Activated T-cell treated with anti-CD3 and anti-CD28 coated beads, Interleukin-2, amount 50 U/mL, for 4 hours (primary cell): ENCODE data around the gene ZBTB12. TPM values are rescaled to one million over a fixed set of nuclear protein-coding genes. Genes with fewer than 3 reads are reported as not detected.
"Not testable (repeated sequence)": the region's sequence is repeated elsewhere in the genome, so short reads cannot be mapped to it uniquely, and the experiment has no call there.

Experiments
- ATAC-seq, 2 donors: fragments of 200-7000 bp; cut with Tn5 transposase; one replicate each; pipeline ENCODE4 v1.10.0; 2021
- DNase-seq: peaks from one replicate; pipeline ENCODE4 v3.0.0-alpha.2; 2020
- H3K27me3 Mint-ChIP-seq: one replicate; pipeline ENCODE4 v1.8.0; 2021; ENCODE audit warnings: low read depth, mixed read lengths
- H3K36me3 Mint-ChIP-seq: one replicate; pipeline ENCODE4 v1.8.0; 2022; ENCODE audit warnings: mixed read lengths; ENCODE audit not compliant: insufficient read depth
- H3K4me1 Mint-ChIP-seq: one replicate; pipeline ENCODE4 v1.8.0; 2021; ENCODE audit warnings: low read depth, mixed read lengths
- H3K4me3 Mint-ChIP-seq: one replicate; pipeline ENCODE4 v1.8.0; 2021; ENCODE audit warnings: mild to moderate bottlenecking, moderate library complexity, mixed read lengths
- H3K9me3 Mint-ChIP-seq: one replicate; pipeline ENCODE4 v1.8.0; 2021; ENCODE audit warnings: mixed read lengths
- total RNA-seq, 3 donors: library from RNA; stranded (reverse); gene quantifications; one replicate each; pipeline ENCODE4 v1.2.1, GENCODE V29; 2021

Gene ZBTB12
- total RNA-seq, 3 donors from 2014 or later: 3.5 to 6.1 (median 5.4) TPM

DNA sequence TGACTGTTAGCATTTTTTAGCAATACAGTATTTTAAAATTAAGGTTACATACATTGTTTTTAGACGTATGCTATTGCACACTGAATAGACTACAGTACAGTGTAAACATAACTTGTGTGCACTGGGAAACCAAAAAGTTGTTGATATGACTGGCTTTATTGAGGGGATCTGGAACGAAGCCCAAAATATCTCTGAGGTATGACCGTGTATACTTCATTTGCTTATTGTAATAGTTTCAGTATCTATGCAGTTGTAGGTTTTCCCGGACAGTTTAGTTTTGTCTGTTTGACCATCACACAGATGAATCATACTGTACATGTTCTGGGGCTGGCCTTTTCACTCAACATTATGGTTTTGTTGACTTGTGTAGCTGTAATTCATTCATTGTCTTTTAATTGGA is 6.9 kb upstream of the ZBTB12 start:
- H3K9me3 Mint-ChIP-seq: no peaks in the 10 kb centered on the region
- DNase-seq (no peak), ATAC-seq (peak; percentile 51 to 54)
- H3K36me3 Mint-ChIP-seq: no peaks in the 10 kb centered on the region
- H3K4me3 Mint-ChIP-seq: no peak overlapping the region
- H3K27me3 Mint-ChIP-seq: peaks cover 11% of the 10 kb centered on the region
- peaks cover 7% of the 10 kb centered on the region for H3K4me1 Mint-ChIP-seq

DNA sequence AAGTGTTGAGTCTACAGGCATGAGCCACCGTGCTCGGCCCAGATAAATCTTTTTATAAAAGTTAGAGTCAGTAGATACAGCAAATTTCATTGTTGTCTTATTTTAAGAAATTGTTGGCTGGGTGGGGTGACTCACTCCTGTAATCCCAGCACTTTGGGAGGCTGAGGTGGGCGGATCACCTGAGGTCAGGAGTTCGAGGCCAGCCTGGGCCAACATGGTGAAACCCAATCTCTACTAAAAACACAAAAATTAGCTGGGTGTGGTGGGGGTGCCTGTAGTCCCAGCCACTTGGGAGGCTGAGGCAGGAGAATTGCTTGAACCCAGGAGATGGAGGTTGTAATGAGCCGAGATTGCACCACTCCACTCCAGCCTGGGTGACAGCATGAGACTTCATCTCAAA is 6.4 kb upstream of the ZBTB12 start:
- DNase-seq, ATAC-seq, H3K9me3 Mint-ChIP-seq, H3K4me1 Mint-ChIP-seq, H3K4me3 Mint-ChIP-seq, H3K36me3 Mint-ChIP-seq: not testable (repeated sequence)
- peaks cover 11% of the 10 kb centered on the region for H3K27me3 Mint-ChIP-seq

DNA sequence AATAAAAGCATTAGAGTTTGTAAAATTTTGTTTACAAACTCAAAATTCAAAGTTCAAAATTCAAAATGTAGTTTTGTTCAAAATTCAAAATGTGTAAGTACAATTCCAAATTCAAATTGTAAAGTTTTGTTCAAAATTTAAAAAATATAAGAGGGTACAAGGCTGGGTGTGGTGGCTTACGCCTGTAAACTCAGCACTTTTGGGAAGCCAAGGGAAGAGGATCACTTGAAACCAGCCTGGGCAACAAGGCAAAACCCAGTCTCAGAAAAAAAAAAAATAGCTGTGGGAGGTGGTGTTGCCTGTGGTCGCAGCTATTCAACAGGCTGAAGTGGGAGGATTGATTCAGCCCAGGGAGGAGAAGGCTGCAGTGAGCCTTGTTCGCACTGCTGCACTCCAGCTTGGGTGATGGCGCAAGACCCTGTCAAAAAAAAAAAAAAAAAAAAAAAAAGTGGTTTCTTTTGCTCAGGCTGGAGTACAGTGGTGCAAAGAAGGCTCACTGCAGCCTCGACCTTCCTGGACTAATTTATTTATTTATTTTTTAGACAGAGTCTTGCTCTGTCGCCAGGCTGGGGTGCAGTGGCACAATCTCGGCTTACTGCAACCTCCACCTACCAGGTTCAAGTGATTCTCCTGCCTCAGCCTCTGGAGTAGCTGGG is 5.4 kb upstream of the ZBTB12 start:
- H3K4me3 Mint-ChIP-seq: no peak overlapping the region
- DNase-seq (no peak), ATAC-seq (peak; percentile 25 to 44)
- H3K27me3 Mint-ChIP-seq: peaks cover 10% of the 10 kb centered on the region
- H3K36me3 Mint-ChIP-seq: no peaks in the 10 kb centered on the region
- no peaks in the 10 kb centered on the region for H3K9me3 Mint-ChIP-seq
- H3K4me1 Mint-ChIP-seq: peaks cover 15% of the 10 kb centered on the region

DNA sequence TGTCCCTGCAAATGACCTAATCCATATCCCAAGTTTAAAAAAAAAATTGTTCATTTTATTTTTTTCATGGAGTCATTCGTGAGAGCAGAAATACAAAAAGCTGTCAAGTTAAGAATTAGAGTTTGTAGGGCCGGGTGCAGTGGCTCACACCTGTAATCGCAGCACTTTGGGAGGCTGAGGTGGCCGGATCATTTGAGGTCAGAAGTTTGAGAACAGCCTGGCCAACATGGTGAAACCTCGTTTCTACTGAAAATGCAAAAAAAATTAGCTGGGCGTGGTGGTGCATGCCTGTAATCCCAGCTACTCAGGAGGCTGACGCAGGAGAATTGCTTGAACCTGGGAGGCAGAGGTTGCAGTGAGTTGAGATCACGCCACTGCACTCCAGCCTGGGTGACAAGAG is 4.8 kb upstream of the ZBTB12 start:
- not testable (repeated sequence) for H3K4me3 Mint-ChIP-seq, DNase-seq, ATAC-seq, H3K27me3 Mint-ChIP-seq, H3K9me3 Mint-ChIP-seq, H3K36me3 Mint-ChIP-seq
- H3K4me1 Mint-ChIP-seq: peaks cover 15% of the 10 kb centered on the region

DNA sequence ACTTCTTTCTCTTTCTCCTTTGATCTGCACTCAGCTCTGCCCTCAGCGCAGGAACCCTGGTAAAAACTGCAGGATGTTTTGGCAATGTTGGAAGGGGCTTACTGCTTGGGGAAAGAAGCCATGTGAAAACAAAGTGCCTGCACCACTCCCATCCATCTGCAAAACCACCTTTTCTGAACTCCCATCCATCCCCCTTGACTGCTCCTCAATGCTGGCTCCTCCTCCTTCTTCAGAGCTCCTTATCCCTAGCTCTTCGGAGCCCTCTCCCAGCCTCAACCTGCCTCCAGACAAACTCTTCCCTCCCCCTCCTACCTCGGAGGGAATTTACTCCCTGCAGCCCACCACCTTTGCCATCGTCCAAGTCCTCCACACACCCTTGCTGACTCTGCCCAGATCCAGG is 4.2 kb upstream of the ZBTB12 start:
- Mint-ChIP-seq H3K4me1 (peaks cover 13% of the 10 kb centered on the region), H3K4me3 (no peak overlapping the region), H3K9me3 (no peaks in the 10 kb centered on the region), H3K27me3 (peaks cover 9% of the 10 kb centered on the region), H3K36me3 (no peaks in the 10 kb centered on the region)
- DNase-seq (no peak), ATAC-seq (no peak)

DNA sequence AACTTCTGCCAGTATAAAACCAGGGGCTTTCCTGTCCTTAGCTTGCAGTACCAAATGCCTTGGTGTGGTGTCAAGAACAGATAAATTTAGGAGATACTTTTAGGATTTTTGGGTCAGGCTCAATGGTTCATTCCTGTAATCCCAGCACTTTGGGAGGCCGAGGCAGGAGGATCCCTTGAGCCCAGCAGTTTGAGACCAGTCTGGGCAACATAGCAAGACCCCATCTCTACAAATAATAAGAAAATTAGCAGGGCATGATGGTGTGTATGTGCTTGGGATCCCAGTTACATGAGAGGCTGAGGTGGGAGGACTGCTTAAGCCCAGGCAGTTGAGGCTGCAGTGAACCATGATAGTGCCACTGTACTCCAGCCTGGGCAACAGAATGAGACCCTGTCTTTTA is 3.2 kb upstream of the ZBTB12 start:
- DNase-seq (no peak), ATAC-seq (no peak)
- H3K4me3 Mint-ChIP-seq: no peak overlapping the region
- H3K9me3 Mint-ChIP-seq: no peaks in the 10 kb centered on the region
- peaks cover 9% of the 10 kb centered on the region for H3K4me1 Mint-ChIP-seq
- no peaks in the 10 kb centered on the region for H3K36me3 Mint-ChIP-seq
- peaks cover 9% of the 10 kb centered on the region for H3K27me3 Mint-ChIP-seq

DNA sequence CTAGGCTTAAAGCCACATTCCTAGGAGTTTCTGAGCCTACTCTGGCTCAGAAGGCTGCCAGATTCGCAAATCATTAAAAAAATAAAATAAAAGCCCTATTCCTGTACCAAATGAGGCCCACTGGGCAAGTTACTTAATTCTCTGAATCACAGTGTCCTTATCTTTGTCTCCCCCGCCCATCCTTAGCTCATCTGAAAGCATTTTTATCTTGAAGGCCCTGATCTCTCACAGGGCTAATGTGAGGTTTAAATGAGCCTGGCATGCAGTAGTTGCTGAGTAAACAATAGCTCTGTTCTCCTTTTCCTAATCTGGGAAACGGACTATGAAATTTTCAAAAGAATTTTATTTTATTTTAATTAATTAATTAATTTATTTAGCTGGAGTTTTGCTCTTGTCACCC is 2.1 kb upstream of the ZBTB12 start:
- DNase-seq (no peak), ATAC-seq (no peak)
- Mint-ChIP-seq H3K4me1 (peaks cover 17% of the 10 kb centered on the region), H3K4me3 (no peak overlapping the region), H3K9me3 (no peaks in the 10 kb centered on the region), H3K36me3 (no peaks in the 10 kb centered on the region), H3K27me3 (peaks cover 9% of the 10 kb centered on the region)

DNA sequence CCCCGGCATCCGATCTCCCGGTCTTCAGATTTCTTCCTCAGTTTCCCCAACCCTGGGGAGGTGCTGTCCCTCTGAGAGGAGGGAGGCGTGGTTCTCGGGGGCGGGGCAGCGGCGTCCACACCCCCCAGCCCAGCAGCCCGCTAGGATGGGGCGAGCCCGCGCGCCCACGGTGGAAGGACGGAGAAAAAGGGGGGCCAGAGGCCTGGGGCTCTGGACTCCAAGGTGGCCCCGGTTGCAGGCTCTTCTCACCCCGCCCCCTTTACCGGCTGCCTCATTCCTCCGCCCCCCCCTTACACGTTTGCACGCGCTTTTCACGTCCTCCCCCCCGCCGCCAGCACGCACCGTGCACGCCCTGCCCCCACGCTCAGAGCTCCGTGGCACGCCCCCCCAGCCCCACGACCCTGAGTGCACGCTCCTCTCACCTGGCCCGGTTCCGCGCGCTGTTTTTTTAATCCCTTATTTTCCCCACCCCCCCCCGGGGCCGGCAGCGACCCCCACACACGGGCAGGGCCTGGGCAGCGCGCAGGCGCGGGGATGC is 402 bp downstream of the ZBTB12 start:
- Mint-ChIP-seq H3K9me3 (no peaks in the 10 kb centered on the region), H3K36me3 (no peaks in the 10 kb centered on the region), H3K27me3 (peaks cover 4% of the 10 kb centered on the region), H3K4me1 (peaks cover 28% of the 10 kb centered on the region), H3K4me3 (peak overlapping the region; percentile 56)
- peak; percentile 25 to 31 for ATAC-seq
- peak; percentile 71 for DNase-seq

DNA sequence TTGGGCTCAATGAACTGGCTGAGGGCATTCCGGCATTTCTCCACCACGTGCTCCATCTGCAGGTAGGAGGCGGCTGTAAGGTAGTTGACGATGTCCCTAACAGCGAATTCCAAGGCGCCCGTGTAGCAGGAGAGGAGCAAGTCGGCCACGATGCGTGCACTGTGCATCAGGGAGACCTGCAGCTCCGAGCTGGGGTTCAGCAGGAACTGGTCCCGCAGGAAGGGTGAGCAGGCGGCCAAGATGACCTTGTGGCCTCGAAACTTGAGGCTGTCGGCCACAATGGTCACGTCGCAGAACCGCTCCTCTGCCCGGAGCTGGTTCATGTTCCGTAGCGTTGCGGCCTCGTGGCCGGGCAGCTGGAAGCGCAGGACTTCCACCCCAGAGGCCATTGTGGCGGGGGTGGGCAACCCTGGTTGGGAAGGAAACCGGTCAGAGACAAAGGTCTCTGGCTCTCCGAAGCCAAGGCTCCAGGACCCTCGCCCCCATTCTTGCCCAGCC is 920 bp downstream of the ZBTB12 start:
- no peak for ATAC-seq
- Mint-ChIP-seq H3K9me3 (no peaks in the 10 kb centered on the region), H3K27me3 (no peaks in the 10 kb centered on the region), H3K36me3 (no peaks in the 10 kb centered on the region), H3K4me1 (peaks cover 32% of the 10 kb centered on the region), H3K4me3 (peak overlapping the region; percentile 56)
- DNase-seq: no peak

DNA sequence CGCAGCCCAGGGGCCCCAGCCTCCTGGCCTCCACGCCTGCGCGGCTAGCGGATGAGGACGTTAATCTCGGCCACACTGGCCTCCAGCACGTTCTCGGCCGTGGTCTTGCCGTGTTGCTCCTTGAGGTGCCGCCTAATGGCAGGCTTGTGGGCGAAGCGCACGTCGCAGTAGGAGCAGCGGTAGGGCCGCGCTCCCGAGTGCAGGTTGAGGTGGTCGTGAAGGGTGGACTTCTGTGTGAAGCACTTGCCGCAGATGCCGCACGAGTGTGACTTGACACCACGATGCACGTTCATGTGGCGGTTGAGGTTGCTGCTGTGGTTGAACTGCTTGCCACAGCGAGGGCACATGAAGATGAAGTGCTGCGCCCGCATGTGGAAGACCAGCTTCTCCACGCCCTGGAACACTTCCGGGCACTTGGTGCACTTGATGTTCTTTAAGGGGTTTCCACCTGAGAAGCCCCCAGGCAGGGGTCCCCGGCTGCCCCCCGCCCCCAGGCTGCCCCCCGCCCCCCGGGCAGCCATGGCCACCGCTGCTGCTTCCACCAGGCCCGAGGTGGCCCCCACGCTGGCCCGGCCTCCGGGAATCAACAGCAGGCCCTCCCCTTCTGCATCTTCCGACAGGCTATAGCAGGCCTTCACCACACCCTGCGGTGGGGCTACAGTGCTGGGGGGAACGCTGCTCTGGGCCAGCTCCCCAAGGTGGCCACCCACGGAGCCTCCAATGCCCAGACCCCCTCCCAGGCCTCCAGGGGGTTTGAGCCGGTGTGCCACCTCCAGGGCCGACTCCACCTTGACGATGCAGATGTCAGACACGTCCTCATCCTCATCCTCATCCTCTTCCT is 1.8 kb downstream of the ZBTB12 start:
- H3K4me1 Mint-ChIP-seq: peaks cover 35% of the 10 kb centered on the region
- H3K27me3 Mint-ChIP-seq: no peaks in the 10 kb centered on the region
- H3K36me3 Mint-ChIP-seq: peaks cover 5% of the 10 kb centered on the region
- H3K9me3 Mint-ChIP-seq: no peaks in the 10 kb centered on the region
- no peak for ATAC-seq
- DNase-seq: no peak
- H3K4me3 Mint-ChIP-seq: no peak overlapping the region

DNA sequence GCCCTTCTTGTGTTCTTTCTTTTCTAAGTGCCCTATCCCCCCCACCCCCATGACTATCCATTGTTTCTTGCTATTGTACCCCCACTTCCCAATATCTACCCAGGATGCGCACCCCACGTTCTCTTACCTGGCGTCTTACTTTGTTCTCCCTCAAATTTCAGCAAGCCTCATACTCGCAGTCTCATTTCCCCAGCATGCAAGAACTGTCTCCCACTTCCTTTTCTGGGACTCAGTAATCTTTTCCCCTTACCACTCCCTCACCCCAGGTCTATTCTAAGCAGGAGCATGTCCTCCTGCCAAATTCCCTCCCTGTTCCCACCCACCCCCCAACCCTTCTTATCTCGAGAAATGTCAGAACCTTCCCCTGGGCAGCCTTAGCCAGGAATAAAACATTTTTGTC is 2.7 kb downstream of the ZBTB12 start:
- ATAC-seq: no peak

DNA sequence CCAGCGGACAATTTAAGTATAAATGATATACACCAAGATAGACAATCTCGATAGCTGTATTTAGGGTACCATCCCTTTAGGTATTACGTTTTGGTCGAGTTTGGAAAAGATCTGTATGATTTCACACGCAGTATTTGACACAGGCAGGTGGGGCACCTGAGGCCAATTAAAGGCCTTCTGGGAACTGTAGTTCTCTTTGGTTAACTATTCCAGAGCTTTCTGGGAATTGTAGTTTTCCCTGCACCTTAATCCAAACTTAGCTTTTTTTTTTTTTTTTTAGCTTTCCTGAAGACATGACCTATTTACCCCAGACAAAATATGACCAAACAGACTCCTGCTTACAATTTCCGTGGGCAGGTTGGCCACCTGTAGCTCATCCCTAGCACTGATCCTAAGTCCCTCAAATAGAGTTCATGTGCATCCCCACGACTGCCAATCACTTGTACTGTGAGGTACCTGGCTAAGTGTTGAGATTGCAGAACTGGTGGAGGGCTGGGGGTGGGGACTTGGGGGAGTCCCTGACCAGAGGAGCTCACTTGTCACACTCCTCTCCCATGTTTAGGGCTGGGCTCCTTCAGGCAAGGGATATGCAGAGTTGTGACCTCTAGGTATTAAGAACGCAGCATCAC is 3.4 kb downstream of the ZBTB12 start:
- Mint-ChIP-seq H3K4me1 (peaks cover 35% of the 10 kb centered on the region), H3K36me3 (peaks cover 5% of the 10 kb centered on the region), H3K27me3 (no peaks in the 10 kb centered on the region), H3K9me3 (no peaks in the 10 kb centered on the region), H3K4me3 (peak overlapping the region; percentile 96)
- DNase-seq (no peak), ATAC-seq (peak; percentile 19 to 32)

More for the DNA sequence above, 2.7 kb downstream of the ZBTB12 start:
- no peaks in the 10 kb centered on the region for H3K9me3 Mint-ChIP-seq
- peaks cover 35% of the 10 kb centered on the region for H3K4me1 Mint-ChIP-seq
- peaks cover 5% of the 10 kb centered on the region for H3K36me3 Mint-ChIP-seq
- no peaks in the 10 kb centered on the region for H3K27me3 Mint-ChIP-seq
- DNase-seq: no peak
- peak overlapping the region; percentile 65 for H3K4me3 Mint-ChIP-seq

DNA sequence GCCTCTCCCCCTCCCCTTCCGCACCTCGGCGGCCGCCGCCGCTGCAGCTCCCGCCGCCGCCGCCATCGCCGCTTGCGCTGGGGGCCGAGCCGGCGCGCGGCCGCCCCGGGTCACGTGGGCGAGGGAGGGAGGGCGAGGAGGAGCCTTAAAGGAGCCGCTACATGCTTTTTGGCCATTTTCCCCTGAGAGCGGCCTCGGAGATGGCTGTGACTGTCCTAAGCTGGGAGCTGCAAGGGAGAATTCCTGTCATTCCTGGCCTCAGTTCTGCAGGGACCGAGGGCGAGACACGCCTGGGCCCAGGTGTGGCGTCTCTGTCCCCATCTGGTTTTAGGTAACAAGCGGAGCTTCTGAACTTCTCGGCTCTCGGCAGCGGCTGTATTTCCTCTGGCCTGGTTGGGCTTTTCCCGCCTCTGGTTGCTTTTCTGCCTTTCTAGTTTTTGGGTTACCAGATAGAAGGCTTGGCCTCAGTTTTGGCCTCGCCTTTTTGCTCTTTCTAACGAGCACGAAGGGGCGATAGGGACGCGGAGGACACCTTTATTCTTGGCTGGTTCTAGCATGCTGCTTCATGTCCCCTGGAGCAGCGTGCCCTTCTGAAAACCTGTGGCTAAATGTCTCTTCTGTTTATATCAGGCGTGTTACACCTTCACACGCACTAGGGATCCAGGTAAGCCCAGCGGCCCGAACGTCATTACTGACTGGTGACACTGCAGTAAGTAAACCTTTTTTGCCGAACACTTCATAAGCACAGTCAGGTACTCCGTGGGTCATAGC is 4.1 kb downstream of the ZBTB12 start, which contains the start of gene EHMT2:
Gene EHMT2 (minus strand): TSS at position 87 of the 771 bp plus-strand sequence. CDS start 21 bp downstream, at position 66.
- DNase-seq (peak; percentile 75), ATAC-seq (peak; percentile 64 to 69)
- Mint-ChIP-seq H3K4me1 (peaks cover 32% of the 10 kb centered on the region), H3K27me3 (no peaks in the 10 kb centered on the region), H3K9me3 (no peaks in the 10 kb centered on the region), H3K4me3 (peak within 1 kb of the TSS; percentile 96), H3K36me3 (peaks cover 5% of the 10 kb centered on the region)
